PFSK-1 (cell line): ENCODE measurements around the gene RNF112.

ENCODE experiments used
- SIN3A ChIP-seq: IDR thresholded peaks from 2 replicates; pipeline ENCODE4 v1.6.1; 2012; ENCODE audit warnings: mild to moderate bottlenecking, low read length, moderate library complexity, borderline replicate concordance; ENCODE audit not compliant: insufficient read depth
- TF ChIP-seq, protein P1 (sequence below), 2 experiments: IDR thresholded peaks; 2 replicates each; pipeline versions ENCODE4 v1.6.1 to v1.8.0; 2011 to 2012; ENCODE audit warnings: low read depth in 2 of 2, low read length in 2 of 2, control low read depth in 1 of 2, inconsistent platforms in 1 of 2, mild to moderate bottlenecking in 1 of 2, moderate library complexity in 1 of 2; ENCODE audit not compliant: insufficient read depth in 1 of 2

DNA sequence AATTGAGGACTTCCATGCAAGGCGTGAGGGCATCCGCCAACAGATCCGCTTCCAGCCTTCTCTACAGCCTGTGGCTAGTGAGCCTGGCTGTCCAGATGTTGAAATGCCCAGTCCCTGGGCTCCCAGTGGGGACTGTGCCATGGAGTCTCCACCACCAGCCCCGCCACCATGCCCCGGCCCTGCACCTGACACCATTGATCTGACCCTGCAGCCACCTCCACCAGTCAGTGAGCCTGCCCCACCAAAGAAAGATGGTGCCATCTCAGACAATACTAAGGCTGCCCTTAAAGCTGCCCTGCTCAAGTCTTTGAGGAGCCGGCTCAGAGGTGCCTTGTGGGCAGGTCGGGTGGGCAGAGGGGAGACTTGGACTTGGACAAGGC is 29.7 kb upstream of the RNF112 start:
- TF ChIP-seq, protein P1, sequence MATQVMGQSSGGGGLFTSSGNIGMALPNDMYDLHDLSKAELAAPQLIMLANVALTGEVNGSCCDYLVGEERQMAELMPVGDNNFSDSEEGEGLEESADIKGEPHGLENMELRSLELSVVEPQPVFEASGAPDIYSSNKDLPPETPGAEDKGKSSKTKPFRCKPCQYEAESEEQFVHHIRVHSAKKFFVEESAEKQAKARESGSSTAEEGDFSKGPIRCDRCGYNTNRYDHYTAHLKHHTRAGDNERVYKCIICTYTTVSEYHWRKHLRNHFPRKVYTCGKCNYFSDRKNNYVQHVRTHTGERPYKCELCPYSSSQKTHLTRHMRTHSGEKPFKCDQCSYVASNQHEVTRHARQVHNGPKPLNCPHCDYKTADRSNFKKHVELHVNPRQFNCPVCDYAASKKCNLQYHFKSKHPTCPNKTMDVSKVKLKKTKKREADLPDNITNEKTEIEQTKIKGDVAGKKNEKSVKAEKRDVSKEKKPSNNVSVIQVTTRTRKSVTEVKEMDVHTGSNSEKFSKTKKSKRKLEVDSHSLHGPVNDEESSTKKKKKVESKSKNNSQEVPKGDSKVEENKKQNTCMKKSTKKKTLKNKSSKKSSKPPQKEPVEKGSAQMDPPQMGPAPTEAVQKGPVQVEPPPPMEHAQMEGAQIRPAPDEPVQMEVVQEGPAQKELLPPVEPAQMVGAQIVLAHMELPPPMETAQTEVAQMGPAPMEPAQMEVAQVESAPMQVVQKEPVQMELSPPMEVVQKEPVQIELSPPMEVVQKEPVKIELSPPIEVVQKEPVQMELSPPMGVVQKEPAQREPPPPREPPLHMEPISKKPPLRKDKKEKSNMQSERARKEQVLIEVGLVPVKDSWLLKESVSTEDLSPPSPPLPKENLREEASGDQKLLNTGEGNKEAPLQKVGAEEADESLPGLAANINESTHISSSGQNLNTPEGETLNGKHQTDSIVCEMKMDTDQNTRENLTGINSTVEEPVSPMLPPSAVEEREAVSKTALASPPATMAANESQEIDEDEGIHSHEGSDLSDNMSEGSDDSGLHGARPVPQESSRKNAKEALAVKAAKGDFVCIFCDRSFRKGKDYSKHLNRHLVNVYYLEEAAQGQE (IDR thresholded peaks at IDR 0.05; ENCODE audit: insufficient read depth in 1 of 2, low read depth in 2 of 2, low read length in 2 of 2) = no peak
- no peak for TF ChIP-seq SIN3A
